ENCODE results near the gene MORN1. TPM values are rescaled to one million over a fixed set of nuclear protein-coding genes. Genes with fewer than 3 reads are reported as not detected.

Gene MORN1
- total RNA-seq, 4 donors from 2014 or later, result 3.0 to 34.0 (median 12.5) TPM

GRCh38 chr1:2379733-2380404 lies 11.5 kb downstream of the MORN1 start:
- no peaks in the 10 kb centered on the region for H3K36me3 ChIP-seq
- no peak overlapping the region for H3K4me3 ChIP-seq
- WGBS, 2 donors (ENCODE audit: low coverage in 1 of 2), result 71 to 90% methylated on average over 10 to 20 of the region's 23 CpGs
- H3K27me3 ChIP-seq, result no peaks in the 10 kb centered on the region
- TF ChIP-seq POLR2AphosphoS5 (IDR thresholded peaks at IDR 0.05) (no peak), POLR2A (IDR thresholded peaks at IDR 0.05) (no peak), EP300 (IDR thresholded peaks at IDR 0.05; ENCODE audit: low read depth) (no peak)
- TF ChIP-seq, protein P1, sequence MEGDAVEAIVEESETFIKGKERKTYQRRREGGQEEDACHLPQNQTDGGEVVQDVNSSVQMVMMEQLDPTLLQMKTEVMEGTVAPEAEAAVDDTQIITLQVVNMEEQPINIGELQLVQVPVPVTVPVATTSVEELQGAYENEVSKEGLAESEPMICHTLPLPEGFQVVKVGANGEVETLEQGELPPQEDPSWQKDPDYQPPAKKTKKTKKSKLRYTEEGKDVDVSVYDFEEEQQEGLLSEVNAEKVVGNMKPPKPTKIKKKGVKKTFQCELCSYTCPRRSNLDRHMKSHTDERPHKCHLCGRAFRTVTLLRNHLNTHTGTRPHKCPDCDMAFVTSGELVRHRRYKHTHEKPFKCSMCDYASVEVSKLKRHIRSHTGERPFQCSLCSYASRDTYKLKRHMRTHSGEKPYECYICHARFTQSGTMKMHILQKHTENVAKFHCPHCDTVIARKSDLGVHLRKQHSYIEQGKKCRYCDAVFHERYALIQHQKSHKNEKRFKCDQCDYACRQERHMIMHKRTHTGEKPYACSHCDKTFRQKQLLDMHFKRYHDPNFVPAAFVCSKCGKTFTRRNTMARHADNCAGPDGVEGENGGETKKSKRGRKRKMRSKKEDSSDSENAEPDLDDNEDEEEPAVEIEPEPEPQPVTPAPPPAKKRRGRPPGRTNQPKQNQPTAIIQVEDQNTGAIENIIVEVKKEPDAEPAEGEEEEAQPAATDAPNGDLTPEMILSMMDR (IDR thresholded peaks at IDR 0.05), result no peak
- in situ Hi-C loops (cut with MboI; ENCODE audit: low pct_ligation_motif_present in 1 of 4, low pct_unique_long_range_greater_than_20kb in 1 of 4, low sequenced_read_pairs in 3 of 4) (loop anchor here in 3 of 4 donors (10.0 kb wide), 2 partner anchors 175 to 185 kb away; partner anchors contain the start of gene FAAP20 (in 2 of the 3)), intact Hi-C loops (cut with DNase I; ENCODE audit: low total_unique reads) (no loop called here)
- H3K27ac ChIP-seq, result no peak overlapping the region
- H3K9me3 ChIP-seq, result no peaks in the 10 kb centered on the region
- peak; percentile 6 for DNase-seq
- H3K4me1 ChIP-seq, result peaks cover 0 to 10% (median 2%) of the 10 kb centered on the region in 4 donors

DNA sequence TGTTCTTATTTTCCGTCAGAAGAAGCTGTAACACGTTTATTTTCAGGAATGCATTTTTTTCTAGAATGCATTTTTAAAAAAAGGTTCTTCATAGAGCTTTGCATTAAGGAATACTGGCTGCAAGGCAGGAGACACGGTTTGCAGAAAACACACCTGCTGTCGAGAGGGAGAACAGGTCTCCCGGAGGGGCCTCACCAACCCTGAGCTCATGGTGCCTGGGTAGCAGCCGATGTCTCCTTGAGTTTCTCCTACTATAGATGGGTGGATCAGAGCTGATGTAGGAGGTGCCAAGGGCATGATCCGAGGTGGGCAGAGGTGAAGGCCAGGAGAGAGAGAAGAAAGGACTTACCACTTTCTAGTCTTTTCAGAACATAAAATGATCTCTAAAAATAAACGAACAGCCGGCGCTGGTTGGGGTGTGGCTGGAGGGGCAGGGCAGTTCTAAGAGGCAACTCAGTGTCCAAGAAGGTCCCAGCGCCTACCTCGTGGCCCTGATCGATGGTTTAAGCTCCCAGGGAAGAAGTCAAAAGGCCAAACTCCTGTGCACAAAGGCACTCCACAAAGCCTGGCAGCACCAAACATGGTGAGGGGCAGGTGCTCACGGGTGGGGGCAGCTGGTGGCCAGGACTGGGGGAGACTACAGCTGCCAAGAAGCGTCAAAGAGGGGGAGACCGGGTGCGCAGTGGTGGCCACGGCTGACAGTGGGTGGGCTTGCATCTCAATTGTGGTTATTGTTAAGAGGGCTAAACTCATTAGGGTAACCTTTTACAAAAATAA lies 12.2 kb downstream of the MORN1 start:
- H3K9me3 ChIP-seq, result no peaks in the 10 kb centered on the region
- 73% methylated on average over 18 of the region's 18 CpGs; no CpG with 5 or more reads in 1 of the 2 donors for WGBS, 2 donors (ENCODE audit: low coverage in 1 of 2)
- intact Hi-C loops (cut with DNase I; ENCODE audit: low total_unique reads), result no loop called here
- H3K4me3 ChIP-seq, result no peak overlapping the region
- no peaks in the 10 kb centered on the region for H3K36me3 ChIP-seq
- TF ChIP-seq POLR2A (IDR thresholded peaks at IDR 0.05), result no peak
- TF ChIP-seq POLR2AphosphoS5 (IDR thresholded peaks at IDR 0.05), result no peak
- TF ChIP-seq, protein P1 (IDR thresholded peaks at IDR 0.05), result no peak
- TF ChIP-seq EP300 (IDR thresholded peaks at IDR 0.05; ENCODE audit: low read depth), result no peak
- H3K4me1 ChIP-seq, result peaks cover 0 to 10% (median 2%) of the 10 kb centered on the region in 4 donors
- H3K27ac ChIP-seq, result no peak overlapping the region
- DNase-seq, result peak; percentile 5
- no peaks in the 10 kb centered on the region for H3K27me3 ChIP-seq
- in situ Hi-C loops (cut with MboI; ENCODE audit: low pct_ligation_motif_present in 1 of 4, low pct_unique_long_range_greater_than_20kb in 1 of 4, low sequenced_read_pairs in 3 of 4), result loop anchor here in 1 of 4 donors (10.0 kb wide), 1 partner anchor 174 kb away; no protein-coding TSS in a partner anchor

GRCh38 chr1:2378441-2378851 lies 12.9 kb downstream of the MORN1 start:
- Histone ChIP-seq H3K36me3 (no peaks in the 10 kb centered on the region), H3K9me3 (no peaks in the 10 kb centered on the region), H3K27ac (no peak overlapping the region), H3K4me1 (peaks cover 0 to 10% (median 2%) of the 10 kb centered on the region in 4 donors), H3K4me3 (no peak overlapping the region), H3K27me3 (no peaks in the 10 kb centered on the region)
- 82% methylated on average over 15 of the region's 24 CpGs; no CpG with 5 or more reads in 1 of the 2 donors for WGBS, 2 donors (ENCODE audit: low coverage in 1 of 2)
- peak; percentile 3 for DNase-seq
- intact Hi-C loops (cut with DNase I; ENCODE audit: low total_unique reads), result no loop called here
- in situ Hi-C loops (cut with MboI; ENCODE audit: low pct_ligation_motif_present in 1 of 4, low pct_unique_long_range_greater_than_20kb in 1 of 4, low sequenced_read_pairs in 3 of 4), result loop anchor here in 1 of 4 donors (10.0 kb wide), 1 partner anchor 174 kb away; no protein-coding TSS in a partner anchor
- TF ChIP-seq POLR2A (IDR thresholded peaks at IDR 0.05), result no peak
- no peak for TF ChIP-seq POLR2AphosphoS5 (IDR thresholded peaks at IDR 0.05)
- no peak for TF ChIP-seq EP300 (IDR thresholded peaks at IDR 0.05; ENCODE audit: low read depth)
- TF ChIP-seq, protein P1 (IDR thresholded peaks at IDR 0.05), result no peak
